Esophagus squamous epithelium (tissue), 5 donors: Measurements from ENCODE around the gene ITFG1. TPM values are rescaled to one million over a fixed set of nuclear protein-coding genes. Genes with fewer than 3 reads are reported as not detected.

ENCODE experiments used
- DNase-seq: peaks from one replicate; lab custom pipeline; 2025; lab: John Stamatoyannopoulos, UW
- H3K27ac ChIP-seq, 4 donors: fragments of 200-600 bp; sonication (generic); one replicate each; pipeline ENCODE4 v1.5.1; 2016 to 2019; ENCODE audit warnings: mild to moderate bottlenecking in 1 of 4
- H3K27me3 ChIP-seq, 4 donors: fragments of 200-600 bp; sonication (generic); 1 replicate in 3 of 4; 2 replicates in 1 of 4; pipeline versions ENCODE4 v1.5.1 to v1.6.0; 2017 to 2021; ENCODE audit warnings: antibody characterized with exemption in 1 of 4
- H3K36me3 ChIP-seq, 3 donors: fragments of 200-600 bp; sonication (generic); one replicate each; pipeline ENCODE4 v1.5.1; 2016 to 2019
- H3K4me1 ChIP-seq, 3 donors: fragments of 200-600 bp; sonication (generic); one replicate each; pipeline ENCODE4 v1.5.1; 2017 to 2019
- H3K4me3 ChIP-seq, 4 donors: fragments of 200-600 bp; sonication (generic); 1 replicate in 3 of 4; 2 replicates in 1 of 4; pipeline ENCODE4 v1.5.1; 2016 to 2019; ENCODE audit warnings: mild to moderate bottlenecking in 2 of 4, moderate library complexity in 1 of 4
- H3K9me3 ChIP-seq, 3 donors: fragments of 200-600 bp; sonication (generic); one replicate each; pipeline ENCODE4 v1.5.1; 2016 to 2019
- POLR2A ChIP-seq, 4 donors: fragments of 450-650 bp; IDR thresholded peaks; one replicate each; pipeline ENCODE4 v1.6.1; 2017; ENCODE audit warnings: antibody characterized with exemption in 4 of 4, mild to moderate bottlenecking in 4 of 4, moderate library complexity in 3 of 4
- WGBS, 2 donors: methylation state at CpG; one replicate each; pipeline ENCODE4 v1.1.5; 2018; 5-methylcytosine and 5-hydroxymethylcytosine counted together
- intact Hi-C: fragments of 100-400 bp; cut with DNase I; formaldehyde crosslinking; loops from one replicate; pipeline ENCODE4 v1.15.0; 2022
- total RNA-seq, 4 donors: library from RNA; depleted of rRNA; stranded (reverse); fragments of >200 nt; gene quantifications; one replicate each; pipeline ENCODE4 v1.1.0, GENCODE V29; 2016
- TF ChIP-seq, protein P1 (sequence below), 6 experiments: fragments of 450-650 bp in 4 of 6; fragments of 200-600 bp in 2 of 6; sonication (generic) in 2 of 6; IDR thresholded peaks; one replicate each; pipeline ENCODE4 v1.5.1; 2016 to 2019; ENCODE audit warnings: antibody characterized with exemption in 6 of 6, mild to moderate bottlenecking in 4 of 6, moderate library complexity in 4 of 6
- donor health status: DM: yes; HTN: yes; CAD: no.

Gene ITFG1
- total RNA-seq, 4 donors from 2014 or later = 16.1 to 31.9 (median 26.4) TPM

GRCh38 chr16:47483616-47484015, 22.8 kb upstream of the ITFG1 start:
- Histone ChIP-seq H3K36me3 (peaks cover 0 to 14% (median 0%) of the 10 kb centered on the region in 3 donors), H3K27ac (no peak overlapping the region), H3K4me3 (no peak overlapping the region), H3K4me1 (peaks cover 0 to 9% (median 0%) of the 10 kb centered on the region in 3 donors), H3K27me3 (no peaks in the 10 kb centered on the region), H3K9me3 (peaks cover 0 to 4% (median 0%) of the 10 kb centered on the region in 3 donors)
- 89 to 90% methylated on average over 2 of the region's 2 CpGs for WGBS, 2 donors
- intact Hi-C loops = no loop called here
- TF ChIP-seq, protein P1, sequence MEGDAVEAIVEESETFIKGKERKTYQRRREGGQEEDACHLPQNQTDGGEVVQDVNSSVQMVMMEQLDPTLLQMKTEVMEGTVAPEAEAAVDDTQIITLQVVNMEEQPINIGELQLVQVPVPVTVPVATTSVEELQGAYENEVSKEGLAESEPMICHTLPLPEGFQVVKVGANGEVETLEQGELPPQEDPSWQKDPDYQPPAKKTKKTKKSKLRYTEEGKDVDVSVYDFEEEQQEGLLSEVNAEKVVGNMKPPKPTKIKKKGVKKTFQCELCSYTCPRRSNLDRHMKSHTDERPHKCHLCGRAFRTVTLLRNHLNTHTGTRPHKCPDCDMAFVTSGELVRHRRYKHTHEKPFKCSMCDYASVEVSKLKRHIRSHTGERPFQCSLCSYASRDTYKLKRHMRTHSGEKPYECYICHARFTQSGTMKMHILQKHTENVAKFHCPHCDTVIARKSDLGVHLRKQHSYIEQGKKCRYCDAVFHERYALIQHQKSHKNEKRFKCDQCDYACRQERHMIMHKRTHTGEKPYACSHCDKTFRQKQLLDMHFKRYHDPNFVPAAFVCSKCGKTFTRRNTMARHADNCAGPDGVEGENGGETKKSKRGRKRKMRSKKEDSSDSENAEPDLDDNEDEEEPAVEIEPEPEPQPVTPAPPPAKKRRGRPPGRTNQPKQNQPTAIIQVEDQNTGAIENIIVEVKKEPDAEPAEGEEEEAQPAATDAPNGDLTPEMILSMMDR (IDR thresholded peaks at IDR 0.05) = no peak
- no peak for TF ChIP-seq POLR2A (IDR thresholded peaks at IDR 0.05)
- DNase-seq = no peak

GRCh38 chr16:47481698-47482374, 21.0 kb upstream of the ITFG1 start:
- Histone ChIP-seq H3K4me3 (no peak overlapping the region), H3K4me1 (peaks cover 0 to 23% (median 2%) of the 10 kb centered on the region in 3 donors), H3K36me3 (no peaks in the 10 kb centered on the region), H3K9me3 (no peaks in the 10 kb centered on the region), H3K27ac (no peak overlapping the region), H3K27me3 (no peaks in the 10 kb centered on the region)
- WGBS, 2 donors = 74 to 75% methylated on average over 6 of the region's 6 CpGs
- TF ChIP-seq POLR2A (IDR thresholded peaks at IDR 0.05) = no peak
- TF ChIP-seq, protein P1 (IDR thresholded peaks at IDR 0.05) = no peak
- intact Hi-C loops = no loop called here
- DNase-seq = no peak

DNA sequence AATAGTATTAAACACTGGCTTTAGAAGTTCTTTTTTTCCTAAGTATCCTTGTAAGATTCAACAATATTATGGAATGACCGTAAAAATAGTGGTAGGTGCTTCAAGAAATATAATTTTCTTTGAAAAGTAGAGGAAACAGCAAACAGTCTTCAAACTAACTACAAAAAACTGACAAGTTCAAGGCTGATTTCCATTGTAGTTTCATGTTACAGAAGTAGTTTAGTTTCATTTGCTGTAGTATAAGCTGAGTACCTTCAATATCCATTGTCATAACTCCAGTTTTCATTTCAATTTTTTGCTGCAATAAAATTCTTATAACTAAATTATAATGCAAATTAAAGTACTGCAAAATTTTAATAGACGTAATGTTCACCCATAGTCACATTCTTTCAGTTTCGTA, 19.5 kb upstream of the ITFG1 start:
- TF ChIP-seq POLR2A (IDR thresholded peaks at IDR 0.05) = no peak
- TF ChIP-seq, protein P1 (IDR thresholded peaks at IDR 0.05) = no peak
- Histone ChIP-seq H3K27ac (no peak overlapping the region), H3K4me3 (no peak overlapping the region), H3K27me3 (no peaks in the 10 kb centered on the region), H3K9me3 (no peaks in the 10 kb centered on the region), H3K4me1 (peaks cover 0 to 32% (median 7%) of the 10 kb centered on the region in 3 donors), H3K36me3 (no peaks in the 10 kb centered on the region)
- intact Hi-C loops = no loop called here
- no peak for DNase-seq
- 91 to 97% methylated on average over 3 of the region's 3 CpGs for WGBS, 2 donors

DNA sequence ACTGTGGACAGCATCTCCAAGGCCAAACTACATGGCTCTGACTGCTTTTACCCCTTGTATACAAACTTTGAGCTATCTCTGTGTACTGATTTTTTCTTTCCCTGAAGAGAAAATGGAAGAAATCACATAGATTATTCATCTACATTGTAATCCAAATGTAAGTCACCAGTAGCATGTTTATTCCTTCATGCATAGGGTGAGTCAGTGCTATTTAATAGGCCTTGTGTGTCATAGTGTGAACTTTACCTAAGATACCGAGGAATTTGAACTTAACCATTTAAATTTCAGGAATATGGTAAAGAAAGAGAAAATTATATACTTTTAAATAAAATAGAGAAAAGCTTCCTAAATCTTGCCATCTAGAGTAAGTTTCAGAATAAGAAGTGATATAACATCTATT, 16.8 kb upstream of the ITFG1 start:
- Histone ChIP-seq H3K27ac (no peak overlapping the region), H3K9me3 (no peaks in the 10 kb centered on the region), H3K4me3 (no peak overlapping the region), H3K4me1 (peaks cover 0 to 24% (median 7%) of the 10 kb centered on the region in 3 donors), H3K36me3 (no peaks in the 10 kb centered on the region), H3K27me3 (no peaks in the 10 kb centered on the region)
- intact Hi-C loops = no loop called here
- TF ChIP-seq POLR2A (IDR thresholded peaks at IDR 0.05) = no peak
- TF ChIP-seq, protein P1 (IDR thresholded peaks at IDR 0.05) = no peak
- WGBS, 2 donors = 50% methylated on average over 1 of the region's 1 CpG
- no peak for DNase-seq

- intact Hi-C loops = no loop called here
- Histone ChIP-seq H3K27me3 (no peaks in the 10 kb centered on the region), H3K36me3 (no peaks in the 10 kb centered on the region), H3K4me1 (peaks cover 0 to 24% (median 7%) of the 10 kb centered on the region in 3 donors), H3K9me3 (no peaks in the 10 kb centered on the region), H3K4me3 (no peak overlapping the region), H3K27ac (no peak overlapping the region)
- TF ChIP-seq, protein P1 (IDR thresholded peaks at IDR 0.05) = no peak
- no peak for TF ChIP-seq POLR2A (IDR thresholded peaks at IDR 0.05)
- DNase-seq = no peak
Measured at GRCh38 chr16:47476654-47477345, 15.9 kb upstream of the ITFG1 start.
